ENCODE data around the gene ALDH1A2.
"Not testable (repeated sequence)": the region's sequence is repeated elsewhere in the genome, so short reads cannot be mapped to it uniquely, and the experiment has no call there.

The ALDH1A2 gene

DNA sequence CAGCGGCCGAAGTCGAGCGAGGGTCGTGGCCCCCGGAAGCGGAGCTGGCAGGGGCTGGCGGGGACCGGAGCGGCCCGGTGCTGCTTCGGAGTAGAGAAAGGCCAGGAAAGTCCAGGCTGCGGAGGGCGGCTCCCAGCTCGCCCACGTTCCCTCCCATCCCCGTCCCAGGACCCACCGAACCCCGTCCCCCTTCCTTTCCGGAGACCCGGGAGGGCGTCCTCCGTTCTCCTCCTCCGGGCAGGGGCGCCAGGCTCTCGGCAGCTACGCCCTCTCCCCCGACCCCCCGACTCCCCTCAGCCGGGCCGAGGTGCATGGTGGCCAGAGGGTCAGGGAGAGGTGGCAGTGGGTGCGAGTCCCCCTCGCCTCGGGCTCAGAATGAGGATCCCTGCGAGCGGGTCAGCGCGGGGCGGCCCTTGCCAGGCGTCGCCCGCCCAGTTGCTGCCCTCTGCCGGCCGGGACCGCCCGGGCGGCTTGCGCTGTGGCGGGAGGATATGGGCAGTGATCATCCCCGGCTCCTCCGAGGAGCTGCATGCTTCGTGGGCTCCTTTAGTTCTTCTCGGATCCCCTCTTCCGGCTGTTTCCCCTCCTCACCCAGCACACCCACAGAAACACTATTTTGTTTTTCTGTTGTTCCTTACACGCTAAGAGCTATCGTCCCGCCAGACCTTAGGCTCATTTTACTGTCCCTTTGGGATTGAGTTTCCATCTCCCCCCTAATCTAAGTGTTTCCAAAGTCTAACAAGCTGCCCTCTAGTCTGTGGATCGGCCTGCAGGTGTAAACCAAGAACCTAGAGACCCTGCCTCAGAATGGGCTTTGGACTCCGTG lies 744 bp upstream of the ALDH1A2 start:
- DNase-seq = peak; percentile 73 to 82

DNA sequence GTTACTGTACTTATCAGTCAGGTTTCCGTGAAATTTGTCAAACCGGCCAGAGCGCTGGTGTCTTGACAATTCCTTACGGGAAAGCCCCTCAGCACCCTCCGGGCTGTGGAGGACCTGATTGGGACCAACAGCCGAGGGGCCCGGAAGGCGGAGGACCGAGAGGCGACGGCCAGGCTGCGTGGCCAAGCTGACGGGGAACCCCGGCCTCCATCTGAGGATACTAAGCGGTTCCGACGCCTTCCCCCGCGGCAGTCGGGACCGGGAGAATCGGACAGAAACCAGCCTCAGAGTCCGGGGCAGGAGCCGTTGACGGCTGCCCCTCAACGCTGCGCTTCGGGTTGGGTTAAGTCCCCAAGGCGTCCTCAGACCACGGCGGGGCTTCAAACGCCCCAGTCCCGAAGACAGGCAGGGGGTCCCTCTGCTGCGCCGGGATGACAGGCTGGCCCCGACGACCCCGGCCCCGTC lies 499 bp downstream of the ALDH1A2 start:
- DNase-seq = peak; percentile 24 to 38

DNA sequence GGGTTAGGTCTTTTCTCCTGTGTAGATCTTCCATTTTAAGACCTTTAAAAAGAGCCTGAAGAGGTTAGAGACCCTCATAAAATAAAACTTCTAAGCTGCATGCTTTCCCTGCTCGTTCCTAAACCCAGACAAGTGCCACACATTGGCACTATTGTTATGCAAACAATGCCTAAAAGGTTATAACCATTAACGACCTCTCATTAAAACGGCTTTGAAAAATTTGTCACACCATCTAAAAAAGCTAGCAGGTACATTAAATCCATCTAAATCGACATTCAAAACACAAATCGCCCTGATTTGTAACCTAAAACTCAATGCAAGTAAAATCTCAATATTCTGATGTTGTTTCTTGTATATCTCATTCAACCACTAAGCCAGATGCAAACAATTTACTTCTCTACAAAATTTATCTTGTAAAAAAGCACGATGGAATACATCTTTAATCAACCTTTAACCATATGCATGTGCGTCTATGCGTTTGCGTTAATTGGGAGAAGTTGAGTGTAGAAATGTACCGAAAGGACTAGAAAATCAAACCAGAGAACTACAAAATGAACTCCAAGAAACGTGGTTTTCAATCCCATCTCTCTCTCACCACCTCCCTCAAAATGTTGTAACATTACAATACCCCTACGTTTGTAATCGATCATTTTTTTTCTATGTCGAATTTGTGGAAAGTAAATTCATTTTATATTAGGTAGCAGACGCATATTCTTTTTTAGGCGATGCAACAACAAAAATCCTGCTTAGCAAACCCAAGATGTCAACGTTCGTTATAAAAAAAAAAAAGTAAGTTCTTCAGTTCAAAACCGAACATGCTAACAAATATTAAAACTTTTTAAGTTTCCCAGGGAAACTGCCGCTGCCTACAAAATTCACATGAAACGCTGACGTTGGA lies 1.2 kb downstream of the ALDH1A2 start:
- no peak for DNase-seq

DNA sequence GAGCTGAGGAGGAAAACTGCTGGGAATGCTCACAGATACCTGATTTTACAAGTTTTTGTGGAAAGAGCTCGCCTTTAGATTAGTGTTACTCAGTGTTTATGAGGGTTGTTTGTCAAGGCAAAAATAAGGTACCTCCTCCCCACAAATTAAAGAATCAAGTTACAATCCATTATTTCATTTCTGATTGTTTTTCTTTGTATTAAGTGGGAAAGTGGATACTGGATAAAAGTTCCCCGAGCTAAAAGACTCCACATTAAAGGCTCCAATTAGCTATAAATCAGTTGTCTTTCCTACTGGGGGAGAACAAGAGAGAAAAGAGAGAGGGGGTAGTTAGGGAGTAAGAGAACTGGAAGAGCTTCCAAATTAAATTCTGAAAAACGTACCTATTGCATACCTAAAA lies 1.9 kb downstream of the ALDH1A2 start:
- no peak for DNase-seq

DNA sequence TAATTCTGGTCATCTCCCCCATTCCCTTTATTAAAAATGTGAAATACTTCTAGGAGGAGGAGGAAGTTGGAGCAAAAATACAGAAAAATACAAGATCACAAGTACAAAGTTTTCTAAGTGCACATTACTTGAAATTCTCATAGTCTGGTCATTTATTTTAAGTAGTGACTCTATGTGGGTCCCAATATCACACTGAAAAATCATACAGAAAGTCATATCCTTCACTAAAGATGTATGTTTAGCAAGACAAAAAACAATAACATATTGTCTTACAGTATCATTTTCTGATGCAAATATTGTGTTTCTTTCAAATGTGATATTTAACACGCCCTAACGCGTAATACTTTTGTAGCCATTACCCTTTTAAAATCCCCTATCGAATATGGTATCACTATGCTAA lies 2.5 kb downstream of the ALDH1A2 start:
- DNase-seq = no peak

DNA sequence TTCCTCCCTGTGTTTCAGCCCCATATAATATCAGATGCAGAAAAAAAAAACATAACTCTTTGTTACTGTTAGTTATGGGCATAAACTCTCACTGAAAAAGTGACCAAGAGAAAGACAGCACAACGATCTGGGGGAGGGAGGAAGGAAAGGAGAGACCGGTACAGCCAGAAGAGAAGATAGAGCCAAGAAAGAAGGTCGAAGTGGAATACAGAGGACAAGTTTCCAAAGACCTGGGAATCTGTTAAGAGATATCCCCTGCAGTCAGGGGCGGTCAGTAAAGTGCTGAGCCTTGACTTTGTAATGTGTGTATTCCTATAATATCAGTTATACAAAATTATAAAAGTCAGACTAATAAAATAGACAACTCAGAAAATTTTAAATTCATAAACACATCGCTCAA lies 3.3 kb downstream of the ALDH1A2 start:
- no peak for DNase-seq

DNA sequence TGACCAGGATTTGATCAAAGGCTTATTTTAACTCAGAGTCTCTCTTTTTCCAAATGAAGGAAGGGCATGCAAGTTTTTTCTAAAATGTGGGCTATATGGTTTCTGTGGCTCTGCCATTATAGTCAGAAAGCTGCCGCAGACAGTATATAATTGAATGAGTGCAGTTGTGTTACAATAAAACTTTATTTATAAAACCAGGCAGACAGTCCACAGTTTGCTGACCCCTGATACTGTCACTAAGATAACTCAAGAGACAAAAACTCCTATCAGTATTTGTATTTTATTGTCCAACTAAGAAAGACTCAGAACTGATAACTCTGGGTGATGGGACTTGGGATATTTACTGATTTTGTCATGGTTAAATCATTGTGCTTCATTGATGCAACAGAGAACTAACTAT lies 4.9 kb downstream of the ALDH1A2 start:
- DNase-seq = no peak

DNA sequence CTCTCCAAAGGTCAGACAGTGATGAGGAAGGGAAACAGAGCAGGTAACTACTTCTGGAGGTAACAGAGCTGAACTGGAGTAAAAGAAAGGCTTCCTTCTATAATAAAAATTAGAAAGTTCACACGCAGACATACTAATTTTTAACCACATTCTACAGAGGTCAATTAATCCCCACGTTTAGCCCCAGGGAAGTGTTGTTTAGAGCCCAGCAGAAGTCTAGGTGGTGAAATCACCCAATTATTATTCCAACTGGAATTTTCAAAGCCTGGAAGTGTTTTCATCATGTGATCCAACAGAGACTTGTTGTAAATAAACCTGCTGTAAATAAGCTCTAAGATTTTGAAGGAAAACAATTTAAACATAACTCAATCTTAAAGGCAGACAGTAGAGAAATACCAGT lies 6.8 kb downstream of the ALDH1A2 start:
- no peak for DNase-seq

DNA sequence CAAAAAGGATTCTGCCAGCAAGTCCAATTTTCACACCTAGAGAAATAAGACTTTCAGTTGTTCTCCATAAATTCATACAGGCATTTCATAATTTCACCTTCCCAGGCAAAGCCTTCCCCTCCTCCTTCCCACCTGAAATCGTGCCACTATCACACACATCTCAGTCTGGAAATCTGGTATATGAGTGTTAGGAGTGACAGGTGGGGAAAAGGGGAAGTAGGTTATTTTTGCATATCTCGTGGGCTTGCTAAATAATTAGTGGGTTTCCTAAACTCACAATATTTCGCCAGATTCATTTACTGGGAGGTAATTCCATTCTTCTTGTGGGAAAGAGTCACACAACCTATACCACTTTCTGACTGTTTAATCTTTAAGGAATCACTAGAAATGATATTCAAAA lies 7.4 kb downstream of the ALDH1A2 start:
- DNase-seq = no peak

DNA sequence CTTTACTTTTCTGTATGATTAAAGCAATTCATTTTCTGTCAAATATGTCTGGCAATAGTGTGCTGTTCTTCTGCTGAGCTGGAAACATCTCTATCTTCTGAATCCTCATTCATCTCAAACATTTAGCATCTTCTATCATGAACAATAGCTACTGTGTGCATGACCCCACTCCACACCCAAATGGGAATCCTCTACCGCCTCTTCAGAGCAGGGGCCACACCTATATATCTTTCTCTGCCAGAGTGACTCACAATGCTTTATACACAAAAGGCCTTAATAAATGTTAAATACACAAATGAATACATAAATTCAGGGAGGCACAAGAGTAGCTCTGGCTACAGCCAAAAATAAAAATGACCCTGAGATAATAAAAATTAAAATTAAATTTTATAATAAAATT lies 8.0 kb downstream of the ALDH1A2 start:
- DNase-seq = no peak

DNA sequence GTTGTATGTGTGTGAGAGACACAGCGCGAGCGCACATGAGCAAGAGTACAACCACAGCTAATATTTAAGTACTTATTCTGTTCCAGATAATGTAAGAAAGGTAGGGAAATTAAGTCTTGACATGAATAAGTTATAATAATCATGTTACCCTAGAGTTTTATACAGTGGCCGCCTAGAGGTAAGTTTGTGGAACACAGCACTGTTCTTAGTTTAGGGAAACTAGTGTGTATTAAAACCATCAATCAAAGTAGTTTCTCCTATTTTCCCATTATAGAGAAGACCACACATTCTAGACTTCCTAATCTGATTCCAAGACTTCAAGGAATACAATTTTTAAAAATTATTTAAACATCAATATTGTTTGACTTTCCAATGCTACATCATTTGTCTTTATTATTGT lies 9.5 kb downstream of the ALDH1A2 start:
- no peak for DNase-seq

DNA sequence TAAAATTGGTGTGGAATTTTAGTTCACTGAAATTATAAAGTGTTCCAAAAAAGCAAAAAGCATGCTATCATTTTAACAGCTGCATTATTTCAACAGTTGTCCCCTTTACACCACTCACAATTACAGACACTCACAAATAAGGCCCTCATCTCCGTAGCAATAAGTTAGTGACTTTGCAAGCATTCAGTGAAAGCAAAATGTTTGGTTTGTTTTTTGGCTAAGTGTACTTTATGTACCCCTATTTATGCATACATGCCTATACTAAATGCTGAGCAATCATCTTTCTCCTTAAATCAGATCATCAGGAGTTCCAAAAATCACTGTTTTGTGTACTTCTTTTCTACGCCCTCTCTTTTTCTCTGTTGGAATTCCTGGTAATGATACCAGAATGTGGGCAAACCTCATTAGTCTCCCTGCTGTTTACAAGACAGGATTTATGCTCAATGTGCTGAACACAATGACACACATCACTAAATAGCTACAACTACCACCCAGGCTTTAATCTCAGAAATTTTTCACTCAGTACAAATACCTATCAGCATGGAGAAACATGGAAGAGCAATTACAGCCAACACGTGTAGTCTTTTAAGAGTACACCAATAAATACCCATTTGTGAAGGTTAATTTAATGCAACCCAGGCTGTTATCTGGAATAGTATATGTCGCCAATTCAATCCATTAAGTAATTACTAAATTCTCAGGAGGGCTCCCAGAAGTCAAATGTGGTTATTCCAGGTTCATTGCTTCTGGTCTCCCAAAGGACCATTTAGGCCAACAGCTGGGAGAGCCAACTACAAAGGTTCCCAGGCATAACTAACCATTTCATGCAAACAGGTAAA lies 12.0 kb downstream of the ALDH1A2 start:
- no peak for DNase-seq

DNA sequence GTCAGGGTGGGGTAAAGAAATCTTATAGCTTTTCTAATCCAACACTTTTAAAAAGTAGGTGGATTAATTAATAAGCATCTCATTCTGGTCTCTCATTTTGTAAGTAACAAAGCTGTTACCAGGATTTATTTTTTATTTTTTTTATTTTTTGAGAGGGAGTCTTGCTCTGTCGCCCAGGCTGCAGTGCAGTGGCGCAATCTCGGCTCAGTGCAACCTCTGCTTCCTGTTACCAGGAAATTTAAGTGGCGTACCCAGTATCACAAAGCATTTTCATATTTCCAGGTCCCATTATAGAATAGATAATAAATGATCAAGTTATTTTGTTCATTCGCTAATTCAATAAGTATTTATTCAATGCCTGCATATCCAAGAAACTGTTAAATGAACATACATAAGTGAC lies 13.2 kb downstream of the ALDH1A2 start:
- DNase-seq = peak; percentile 20 to 41

DNA sequence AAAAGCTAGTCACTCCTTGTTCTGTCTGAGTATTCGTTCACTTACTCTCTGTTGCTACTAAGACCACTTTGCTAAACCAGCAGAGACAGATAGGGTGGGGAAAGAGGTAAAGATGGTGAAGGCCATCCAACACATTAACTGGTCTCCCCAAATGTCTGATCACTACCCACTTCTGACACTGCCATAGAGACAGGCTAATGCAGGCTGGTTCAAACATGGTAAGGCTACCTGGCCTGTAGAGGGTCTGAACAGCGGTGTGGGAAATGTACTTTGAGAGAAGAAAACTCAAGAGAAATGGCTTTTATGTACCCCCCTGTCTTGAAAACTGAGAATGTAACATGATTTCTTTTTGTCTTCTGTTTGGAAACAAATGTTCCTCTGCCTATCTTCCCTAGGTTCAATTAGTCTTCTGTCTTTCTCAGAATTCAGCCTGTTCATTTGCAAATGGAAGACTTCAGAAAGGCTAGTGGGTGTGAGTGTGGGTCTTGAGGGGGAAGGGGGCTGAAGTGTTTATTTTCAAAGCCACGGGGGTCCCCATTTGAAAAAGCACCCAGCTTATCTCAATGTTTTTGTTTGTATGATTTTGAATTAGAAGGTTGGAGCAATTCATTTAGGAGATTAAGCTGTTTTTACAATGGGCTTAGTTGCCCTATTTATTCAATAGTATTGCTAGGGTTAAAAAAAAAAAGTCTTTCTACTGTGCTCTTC lies 15.8 kb downstream of the ALDH1A2 start:
- no peak for DNase-seq

DNA sequence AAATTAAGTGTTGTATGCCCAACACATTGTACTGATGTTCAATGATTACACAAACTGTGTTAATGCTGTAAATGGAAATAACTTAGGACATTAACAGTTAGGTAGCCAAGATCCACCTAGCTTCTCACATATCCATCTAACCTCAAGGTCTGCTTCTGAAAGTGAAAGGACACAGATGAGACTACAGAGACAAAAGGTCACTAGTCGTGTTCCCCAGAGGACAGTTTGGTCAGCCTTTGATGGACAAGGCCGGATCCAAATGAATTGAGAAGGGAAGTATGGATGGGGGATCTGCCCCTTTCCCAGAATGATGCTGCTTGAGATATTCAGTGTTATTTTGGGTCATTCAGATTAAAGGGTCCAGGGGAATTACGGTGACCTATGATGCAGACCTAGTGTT lies 17.2 kb downstream of the ALDH1A2 start:
- DNase-seq = no peak

DNA sequence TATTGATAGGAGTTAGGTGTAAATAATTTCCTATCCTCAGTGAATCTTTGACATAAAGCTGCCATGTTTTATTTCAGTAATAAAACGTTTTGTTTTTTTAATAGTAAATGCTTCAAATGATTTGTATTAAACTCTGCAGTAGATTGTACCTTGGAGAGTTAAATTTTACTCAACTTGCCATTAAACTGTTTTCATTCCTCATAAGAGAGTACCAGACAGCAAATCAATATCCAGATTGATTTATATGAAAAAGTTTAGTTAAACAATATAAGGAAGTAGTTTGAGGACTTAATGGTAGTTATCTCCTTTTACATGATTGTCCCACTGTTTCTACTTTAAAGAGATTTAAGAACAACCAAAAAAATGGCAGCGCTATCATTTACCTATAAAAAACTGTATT lies 18.4 kb downstream of the ALDH1A2 start:
- no peak for DNase-seq

DNA sequence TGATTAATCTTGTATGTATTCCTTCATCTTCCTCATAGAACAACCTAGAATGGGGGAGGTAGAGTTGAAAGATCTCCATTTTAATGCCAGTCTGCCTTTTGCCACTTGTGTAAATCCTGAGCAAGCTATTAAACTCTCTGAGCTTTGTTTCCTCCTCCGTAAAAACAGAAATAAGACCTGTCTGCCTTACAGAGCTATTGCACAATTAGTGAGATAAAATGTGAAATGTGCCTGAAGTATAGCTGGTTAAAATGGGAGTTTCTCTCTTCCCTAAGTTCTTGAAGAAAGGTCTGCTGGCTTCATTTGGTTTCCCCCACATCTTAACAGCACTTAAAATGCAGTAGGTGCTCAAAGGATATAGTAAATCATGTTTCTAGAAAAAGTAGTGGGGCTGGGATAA lies 19.0 kb downstream of the ALDH1A2 start:
- DNase-seq = peak; percentile 9 to 53

DNA sequence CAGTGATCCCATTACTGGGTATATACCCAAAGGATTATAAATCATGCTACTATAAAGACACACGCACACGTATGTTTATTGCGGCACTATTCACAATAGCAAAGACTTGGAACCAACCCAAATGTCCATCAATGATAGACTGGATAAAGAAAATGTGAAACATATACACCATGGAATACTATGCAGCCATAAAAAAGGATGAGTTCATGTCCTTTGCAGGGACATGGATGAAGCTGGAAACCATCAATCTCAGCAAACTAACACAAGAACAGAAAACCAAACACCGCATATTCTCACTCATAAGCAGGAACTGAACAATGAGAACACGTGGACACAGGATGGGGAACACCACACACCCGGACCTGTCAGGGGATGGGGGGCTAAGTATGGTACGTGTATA lies 20.1 kb downstream of the ALDH1A2 start:
- not testable (repeated sequence) for DNase-seq

DNA sequence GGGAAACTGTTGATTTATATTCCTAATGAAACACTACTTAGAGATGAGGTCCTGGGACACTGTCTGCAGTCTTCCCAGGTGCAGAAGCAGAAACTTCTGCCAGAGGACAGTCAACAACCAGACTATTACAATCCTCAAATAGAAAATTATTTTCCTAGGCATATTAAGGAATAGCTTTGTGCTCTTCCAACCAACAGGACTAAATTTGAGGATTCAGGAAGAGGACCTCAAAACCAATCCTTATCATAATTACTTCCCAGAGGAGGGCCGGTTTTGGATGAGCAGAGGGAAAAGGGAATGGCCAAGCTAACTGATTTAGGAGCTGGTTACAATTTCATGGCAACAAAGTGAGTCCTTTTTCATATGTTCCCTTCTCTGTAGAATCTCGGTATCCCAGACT lies 21.0 kb downstream of the ALDH1A2 start:
- no peak for DNase-seq

DNA sequence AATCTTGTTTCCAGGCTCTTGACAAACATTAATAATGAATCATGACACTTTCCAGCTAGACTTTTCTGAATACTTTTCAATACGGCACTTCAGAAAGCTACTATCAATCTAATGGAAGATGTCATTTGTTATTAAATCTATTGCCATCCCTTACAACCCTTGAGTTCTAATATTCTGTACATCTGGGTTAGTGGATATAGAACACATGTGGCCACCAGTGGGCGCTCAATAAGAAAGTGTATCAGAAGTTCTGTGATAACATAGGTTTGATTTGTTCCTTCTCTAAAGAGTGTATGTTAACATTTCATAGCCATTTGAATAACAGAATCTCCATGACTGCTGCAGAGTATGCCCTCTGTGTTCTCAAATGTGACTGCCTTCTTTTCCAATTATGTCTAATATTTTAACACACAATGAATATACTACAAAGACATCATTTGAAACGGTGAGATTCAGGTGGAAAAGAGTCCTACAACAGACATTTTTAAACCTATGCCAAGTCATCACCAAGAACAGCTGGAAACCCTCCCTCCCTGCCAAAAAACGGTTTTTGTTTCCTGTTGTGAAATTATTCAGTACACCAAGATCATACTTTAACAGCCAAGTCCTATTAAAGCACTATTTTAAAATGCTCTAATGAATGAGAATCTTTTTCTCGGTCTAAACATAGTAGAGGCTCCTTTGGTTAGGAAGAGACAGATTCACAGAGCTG lies 22.2 kb downstream of the ALDH1A2 start:
- peak; percentile 59 to 60 for DNase-seq

DNA sequence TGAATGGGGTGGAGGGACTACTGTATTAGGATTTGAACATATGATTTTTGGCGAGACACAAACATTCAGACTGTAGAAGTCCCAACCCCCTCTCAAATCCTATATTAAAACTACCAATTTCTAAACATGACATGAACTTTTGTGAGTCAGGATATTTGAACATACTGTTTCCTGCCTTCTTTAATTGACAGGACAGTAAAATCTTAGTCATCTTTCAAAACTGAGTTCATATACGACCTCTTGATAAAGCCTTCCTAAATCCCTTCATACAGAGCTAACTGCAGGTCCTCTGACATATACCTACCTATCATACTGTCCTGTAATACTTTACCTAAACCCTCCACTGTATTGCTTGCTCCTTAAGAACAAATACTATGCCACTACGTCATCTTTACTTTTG lies 23.5 kb downstream of the ALDH1A2 start:
- DNase-seq = no peak

DNA sequence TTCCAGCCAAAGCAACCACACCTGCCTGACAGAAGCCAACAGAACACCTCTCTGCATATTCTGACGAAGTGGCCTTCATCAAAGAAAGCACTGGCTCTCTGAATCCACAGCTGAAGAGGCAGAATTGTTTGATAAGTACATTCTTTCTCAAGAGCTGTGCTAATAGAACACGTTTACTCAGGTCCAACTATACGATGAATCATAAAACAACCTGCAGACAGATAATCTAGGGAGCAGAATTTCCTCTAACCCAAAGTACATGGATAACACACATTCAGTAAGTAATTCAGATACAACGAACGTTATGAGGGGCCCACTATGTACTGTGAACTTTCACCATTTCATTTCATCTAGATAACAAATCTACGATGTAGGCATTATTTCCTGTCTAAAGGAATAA lies 25.4 kb downstream of the ALDH1A2 start:
- DNase-seq = no peak
